B cell (primary cell): ENCODE results near the gene SRBD1. TPM values are rescaled to one million over a fixed set of nuclear protein-coding genes. Genes with fewer than 3 reads are reported as not detected.

Source experiments
- ATAC-seq: fragments of 200-7000 bp; cut with Tn5 transposase; one replicate; pipeline ENCODE4 v1.10.0; 2021; ENCODE audit warnings: low read depth, mild to moderate bottlenecking, moderate number of reproducible peaks, moderate library complexity
- CTCF ChIA-PET: fragments of 350-600 bp; sonication (Branson Sonifier 250); formaldehyde crosslinking; loops from one replicate; lab custom pipeline; 2021; ENCODE audit warnings: antibody characterized with exemption, inconsistent platforms; lab: Charles Lee
- POLR2A ChIA-PET: fragments of 350-600 bp; sonication (Branson Sonifier 250); formaldehyde crosslinking; loops from one replicate; lab custom pipeline; 2021; ENCODE audit warnings: antibody characterized with exemption; lab: Charles Lee
- DNase-seq: peaks from one replicate; pipeline ENCODE4 v3.0.0; 2013
- H2AFZ ChIP-seq: 2 replicates; pipeline ENCODE4 v1.6.1; 2012; ENCODE audit warnings: mild to moderate bottlenecking, low read depth, low read length; ENCODE audit not compliant: insufficient read depth, poor library complexity, severe bottlenecking
- H3K27ac ChIP-seq, 2 donors: 1 replicate in 1 of 2; 2 replicates in 1 of 2; pipeline ENCODE4 v1.5.1; 2012 to 2013; ENCODE audit warnings: low read length in 2 of 2, mild to moderate bottlenecking in 2 of 2, moderate library complexity in 1 of 2
- H3K27me3 ChIP-seq, 4 experiments: fragments of 200-600 bp in 1 of 4; sonication (generic) in 1 of 4; replicated peaks in 1 of 4; 1 replicate in 2 of 4; 2 replicates in 2 of 4; pipeline versions ENCODE4 v1.6.1 to v1.7.0; 2013 to 2016; ENCODE audit warnings: low read length in 3 of 4, mild to moderate bottlenecking in 2 of 4, mixed read lengths in 1 of 4, moderate library complexity in 1 of 4; ENCODE audit not compliant: insufficient read depth in 4 of 4, control insufficient read depth in 3 of 4; ENCODE audit errors: control extremely low read depth in 1 of 4
- H3K36me3 ChIP-seq, 2 experiments: replicated peaks in 1 of 2; 1 replicate in 1 of 2; 2 replicates in 1 of 2; pipeline versions ENCODE4 v1.6.1 to v1.7.1; 2013; ENCODE audit warnings: low read length in 1 of 2; ENCODE audit not compliant: insufficient read depth in 2 of 2, control insufficient read depth in 1 of 2; ENCODE audit errors: control extremely low read depth in 1 of 2, extremely low read depth in 1 of 2
- H3K4me1 ChIP-seq, 2 donors: fragments of 200-600 bp in 1 of 2; sonication (generic) in 1 of 2; 1 replicate in 1 of 2; 2 replicates in 1 of 2; pipeline versions ENCODE4 v1.5.1 to v1.6.1; 2013 to 2017; ENCODE audit warnings: low read length in 2 of 2; ENCODE audit not compliant: control insufficient read depth in 2 of 2, insufficient read depth in 2 of 2
- H3K4me2 ChIP-seq: replicated peaks from 2 replicates; pipeline ENCODE3; 2012; ENCODE audit warnings: mild to moderate bottlenecking, low read depth, low read length; ENCODE audit not compliant: poor library complexity, severe bottlenecking
- H3K4me3 ChIP-seq, 5 experiments: fragments of 200-600 bp in 1 of 5; sonication (generic) in 1 of 5; 1 replicate in 3 of 5; 2 replicates in 2 of 5; pipeline versions ENCODE4 v1.5.1 to v1.7.0; 2011 to 2016; ENCODE audit warnings: low read length in 4 of 5, mild to moderate bottlenecking in 4 of 5, low read depth in 2 of 5, control low read depth in 1 of 5, moderate library complexity in 1 of 5; ENCODE audit not compliant: insufficient read depth in 1 of 5; ENCODE audit errors: control extremely low read depth in 1 of 5, extremely low read depth in 1 of 5
- H3K79me2 ChIP-seq: fragments of 200-600 bp; sonication (generic); one replicate; pipeline ENCODE4 v1.6.0; 2016; ENCODE audit warnings: low read length; ENCODE audit not compliant: control insufficient read depth, insufficient read depth
- H3K9ac ChIP-seq: fragments of 200-600 bp; sonication (generic); 2 replicates; pipeline ENCODE4 v1.6.1; 2017; ENCODE audit warnings: mild to moderate bottlenecking, low read length, moderate library complexity
- H3K9me3 ChIP-seq, 3 donors: one replicate each; pipeline versions ENCODE4 v1.6.1 to v1.7.1; 2013; ENCODE audit warnings: low read length in 2 of 3; ENCODE audit not compliant: control insufficient read depth in 2 of 3, insufficient read depth in 1 of 3; ENCODE audit errors: control extremely low read depth in 1 of 3
- H4K20me1 ChIP-seq: 2 replicates; pipeline ENCODE4 v1.6.0; 2012; ENCODE audit warnings: mild to moderate bottlenecking, low read length; ENCODE audit not compliant: insufficient read depth, control insufficient read depth, poor library complexity, severe bottlenecking
- H3K27ac Mint-ChIP-seq: one replicate; pipeline ENCODE4 v1.8.0; 2021; ENCODE audit warnings: mixed read lengths
- H3K27me3 Mint-ChIP-seq: one replicate; pipeline ENCODE4 v1.8.0; 2021; ENCODE audit warnings: mixed read lengths
- H3K4me1 Mint-ChIP-seq: one replicate; pipeline ENCODE4 v1.8.0; 2021; ENCODE audit warnings: mixed read lengths
- H3K4me3 Mint-ChIP-seq: one replicate; pipeline ENCODE4 v1.8.0; 2021; ENCODE audit warnings: mixed read lengths
- H3K9me3 Mint-ChIP-seq: one replicate; pipeline ENCODE4 v1.8.0; 2022; ENCODE audit warnings: mixed read lengths; ENCODE audit not compliant: insufficient read depth
- CTCF ChIP-seq: fragments of 200-600 bp; IDR thresholded peaks from one replicate; pipeline ENCODE4 v1.8.0; 2022; ENCODE audit warnings: antibody characterized with exemption, mild to moderate bottlenecking
- EZH2 ChIP-seq: IDR thresholded peaks from 2 replicates; pipeline ENCODE4 v1.6.1; 2012; ENCODE audit warnings: borderline replicate concordance, low read depth, mild to moderate bottlenecking, moderate library complexity, low read length; ENCODE audit not compliant: insufficient read depth, poor library complexity, severe bottlenecking
- WGBS: methylation state at CpG from one replicate; pipeline ENCODE4 v1.1.5; 2013; ENCODE audit warnings: missing lambda C conversion rate; ENCODE audit not compliant: insufficient coverage; 5-methylcytosine and 5-hydroxymethylcytosine counted together
- intact Hi-C: fragments of 100-400 bp; cut with micrococcal nuclease; formaldehyde crosslinking; loops from one replicate; pipeline ENCODE4 v1.10.0; 2022
- polyA plus RNA-seq: library from polyadenylated mRNA; depleted of rRNA; stranded (reverse); fragments of >200 nt; gene quantifications from 2 replicates; pipeline ENCODE4 v1.2.3, GENCODE V29; 2012
- total RNA-seq, 2 donors: library from RNA; stranded (reverse); fragments of 120-200 nt in 1 of 2; gene quantifications; 1 replicate in 1 of 2; 2 replicates in 1 of 2; pipeline versions ENCODE4 v1.2.3 to v1.2.4, GENCODE V29; 2013 to 2022

The SRBD1 gene
- total and polyA plus RNA-seq, 2 donors (not counting 1 experiment from before 2014, with no cell fraction given), result 6.2 to 27.1 TPM

DNA sequence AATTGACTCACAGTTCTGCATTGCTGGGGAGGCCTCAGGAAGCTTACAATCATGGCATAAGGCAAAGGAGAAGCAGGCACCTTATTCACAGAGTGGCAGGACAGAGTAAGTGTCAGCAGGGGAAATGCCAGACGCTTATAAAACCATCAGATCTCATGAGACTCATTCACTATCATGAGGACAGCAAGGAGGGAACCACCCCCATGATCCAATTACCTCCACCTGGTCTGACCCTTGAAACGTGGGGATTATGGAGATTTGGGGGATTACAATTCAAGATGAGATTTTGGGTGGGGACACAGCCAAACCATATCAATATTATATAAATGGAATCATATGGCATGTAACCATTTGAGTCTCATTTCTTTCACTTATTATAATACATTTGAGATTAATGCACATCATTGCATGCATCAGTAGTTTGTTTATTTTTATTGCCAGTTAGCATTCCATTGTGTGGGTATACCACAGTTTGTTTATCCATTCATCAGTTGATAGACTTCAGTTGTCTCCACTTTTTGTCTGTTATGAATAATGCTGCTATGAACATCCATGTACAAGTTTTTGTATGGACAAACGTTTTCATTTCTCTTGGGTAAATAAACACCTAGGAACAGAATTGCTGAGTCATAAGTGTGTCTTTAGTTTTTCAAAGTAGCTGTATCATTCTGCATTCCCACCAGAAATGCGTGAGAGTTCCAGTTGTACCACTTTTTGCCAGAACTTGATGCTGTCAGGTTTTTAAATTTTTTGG, 5.8 kb upstream of the SRBD1 start:
- ChIA-PET CTCF (no interaction called here), POLR2A (no interaction called here)
- Histone ChIP-seq H3K79me2 (no peaks in the 10 kb centered on the region), H4K20me1 (no peaks in the 10 kb centered on the region), H3K4me3 (no peak overlapping the region), H3K36me3 (no peaks in the 10 kb centered on the region), H2AFZ (no peak overlapping the region), H3K27ac (no peak overlapping the region), H3K4me2 (no peak overlapping the region), H3K4me1 (peaks cover under 1% of the 10 kb centered on the region in 2 donors), H3K9ac (no peak overlapping the region), H3K27me3 (no peaks in the 10 kb centered on the region), H3K9me3 (no peaks in the 10 kb centered on the region)
- WGBS, result 40% methylated on average over 1 of the region's 4 CpGs
- intact Hi-C loops, result no loop called here
- Mint-ChIP-seq H3K4me3 (no peak overlapping the region), H3K27ac (no peak overlapping the region), H3K9me3 (no peaks in the 10 kb centered on the region), H3K27me3 (peaks cover 5% of the 10 kb centered on the region), H3K4me1 (peaks cover 2% of the 10 kb centered on the region)
- ATAC-seq (no peak), DNase-seq (no peak)
- TF ChIP-seq CTCF, result no peak
- no peak for TF ChIP-seq EZH2

- H3K4me1 Mint-ChIP-seq, result peaks cover 19% of the 10 kb centered on the region
- WGBS, result no CpG with 5 or more reads among the region's 3 CpGs
- intact Hi-C loops, result no loop called here
These were observed 3.9 kb upstream of the SRBD1 start for GRCh38 chr2:45614871-45615415.

More at GRCh38 chr2:45614871-45615415, 3.9 kb upstream of the SRBD1 start:
- H2AFZ ChIP-seq, result no peak overlapping the region
- no peak overlapping the region for H3K27ac ChIP-seq
- Mint-ChIP-seq H3K27ac (no peak overlapping the region), H3K4me3 (no peak overlapping the region), H3K27me3 (no peaks in the 10 kb centered on the region), H3K9me3 (no peaks in the 10 kb centered on the region)
- ChIA-PET POLR2A (no interaction called here), CTCF (no interaction called here)
- TF ChIP-seq EZH2, result no peak
- no peak for TF ChIP-seq CTCF
- H3K79me2 ChIP-seq, result peaks cover 4% of the 10 kb centered on the region
- H3K4me2 ChIP-seq, result no peak overlapping the region
- H3K36me3 ChIP-seq, result no peaks in the 10 kb centered on the region
- H4K20me1 ChIP-seq, result no peaks in the 10 kb centered on the region
- H3K9me3 ChIP-seq, result no peaks in the 10 kb centered on the region
- DNase-seq (no peak), ATAC-seq (no peak)
- H3K9ac ChIP-seq, result no peak overlapping the region
- H3K27me3 ChIP-seq, result no peaks in the 10 kb centered on the region
- H3K4me3 ChIP-seq, result no peak overlapping the region
- peaks cover 11 to 13% of the 10 kb centered on the region in 2 donors for H3K4me1 ChIP-seq
